ENCODE results near the gene LYRM1. TPM values are rescaled to one million over a fixed set of nuclear protein-coding genes. Genes with fewer than 3 reads are reported as not detected.
A peak's percentile ranks its signal among the peaks of the same experiment; 100 is the strongest.
"Not testable (repeated sequence)": the region's sequence is repeated elsewhere in the genome, so short reads cannot be mapped to it uniquely, and the experiment has no call there.

Gene LYRM1
- polyA plus RNA-seq, 4 donors: 48.2 to 54.8 (median 50.4) TPM

DNA sequence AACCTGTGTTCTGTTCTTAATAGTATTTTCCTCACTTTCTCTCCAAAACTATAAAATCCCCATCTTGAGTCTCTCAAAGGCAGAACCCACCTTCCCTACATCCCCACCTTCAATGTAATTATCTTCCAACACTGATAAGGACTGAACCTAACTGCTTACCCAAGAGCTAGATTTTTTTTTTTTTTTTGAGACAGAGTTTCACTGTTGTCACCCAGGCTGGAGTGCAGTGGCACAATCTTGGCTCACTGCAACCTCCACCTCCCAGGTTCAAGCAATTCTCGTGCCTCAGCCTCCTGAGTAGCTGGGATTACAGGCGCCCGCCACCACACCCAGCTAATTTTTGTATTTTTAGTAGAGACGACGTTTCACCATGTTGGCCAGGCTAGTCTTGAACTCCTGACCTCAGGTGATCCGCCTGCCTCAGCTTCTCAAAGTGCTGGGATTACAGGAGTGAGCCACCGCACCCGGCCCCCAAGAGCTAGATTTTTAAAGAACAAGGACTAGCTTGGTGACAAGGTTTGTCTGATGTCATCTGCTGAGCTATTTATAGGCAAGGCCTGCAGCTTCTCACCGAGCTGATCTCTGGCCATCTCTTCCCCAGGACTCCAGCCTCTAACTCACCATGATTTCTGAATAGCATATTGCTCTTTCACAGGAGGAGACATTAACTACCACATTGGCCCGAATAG is 29.2 kb downstream of the LYRM1 start:
- DNase-seq (ENCODE audit: low read depth in 4 of 4, low spot score in 3 of 4): not testable (repeated sequence)

DNA sequence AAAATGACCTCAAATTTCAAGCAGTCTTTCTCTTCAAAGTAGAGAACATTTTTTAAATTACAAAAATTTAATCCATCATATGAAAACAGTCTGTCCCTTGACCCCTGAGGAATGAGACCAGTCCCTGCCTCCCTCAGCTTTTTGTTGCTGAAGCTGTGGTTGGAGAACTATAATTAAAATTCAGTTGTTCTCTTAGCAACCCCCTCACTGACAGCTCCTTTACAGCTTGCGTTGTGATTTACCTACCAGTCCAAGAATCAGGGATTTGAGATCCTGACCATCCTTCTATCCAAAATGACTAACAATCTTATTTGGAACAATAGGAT is 29.8 kb downstream of the LYRM1 start:
- DNase-seq (ENCODE audit: low read depth in 4 of 4, low spot score in 3 of 4): no peak

DNA sequence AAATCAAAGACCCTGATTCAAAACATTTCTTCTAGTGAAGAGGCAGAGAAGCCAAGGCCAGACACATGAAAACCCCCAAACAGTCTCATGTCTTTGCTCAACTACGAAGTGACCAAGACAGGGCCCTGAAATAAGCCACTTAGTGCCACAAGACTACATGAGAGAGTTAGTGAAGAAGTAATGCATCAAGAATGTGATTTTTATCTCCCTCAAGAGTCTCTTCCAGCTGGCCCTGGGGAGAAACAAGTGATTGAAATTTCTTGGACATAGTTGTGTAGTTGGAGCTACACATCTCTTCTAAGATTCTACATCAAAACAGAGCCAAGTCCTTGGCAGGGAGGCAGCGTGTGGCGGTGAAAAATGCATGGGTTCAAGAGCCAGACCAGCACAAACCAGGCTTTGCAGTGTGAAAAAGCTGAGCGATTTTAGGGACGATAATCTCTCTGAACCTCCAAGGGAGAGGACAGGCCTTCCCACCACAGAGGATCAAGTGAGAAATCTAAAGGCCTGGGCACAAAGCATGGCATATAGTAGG is 30.6 kb downstream of the LYRM1 start:
- no peak for DNase-seq (ENCODE audit: low read depth in 4 of 4, low spot score in 3 of 4)

DNA sequence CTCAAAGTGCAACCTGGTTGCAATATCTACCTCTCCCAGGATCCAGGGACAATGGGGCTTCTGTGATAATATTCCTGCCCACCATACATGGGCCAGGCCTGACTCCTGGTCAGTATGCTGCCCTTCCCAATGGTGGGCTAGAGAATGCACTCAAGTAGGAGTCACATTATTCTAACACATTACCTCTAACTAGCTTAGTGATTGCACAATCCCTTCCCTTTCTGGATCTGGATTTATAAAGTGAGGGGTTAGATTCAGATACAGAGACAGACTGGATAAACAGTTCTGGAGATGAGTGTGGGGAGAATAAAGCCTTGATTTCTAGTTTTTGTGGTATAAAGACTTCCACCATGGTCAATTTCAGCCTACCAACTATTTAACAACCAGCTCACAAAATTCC is 33.0 kb downstream of the LYRM1 start:
- DNase-seq (ENCODE audit: low read depth in 4 of 4, low spot score in 3 of 4): no peak

DNA sequence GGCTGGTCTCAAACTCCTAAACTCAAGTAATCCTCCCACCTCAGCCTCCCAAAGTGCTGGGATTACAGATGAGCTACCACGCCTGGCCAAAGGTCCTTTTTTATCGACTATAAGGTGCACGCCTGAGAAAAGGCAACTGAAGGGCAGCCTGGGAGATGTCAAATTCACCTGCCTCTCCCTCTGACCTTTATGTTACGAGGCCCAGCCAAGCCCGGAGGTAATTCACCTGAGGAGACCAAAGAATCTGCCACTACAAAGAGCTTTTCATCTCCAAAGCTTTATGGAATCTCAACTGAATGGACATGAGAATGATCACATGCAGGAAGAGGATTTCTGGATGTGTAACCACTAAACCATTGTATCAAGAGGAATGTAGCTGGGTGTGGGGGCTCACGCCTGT is 37.2 kb downstream of the LYRM1 start:
- no peak for DNase-seq (ENCODE audit: low read depth in 4 of 4, low spot score in 3 of 4)

DNA sequence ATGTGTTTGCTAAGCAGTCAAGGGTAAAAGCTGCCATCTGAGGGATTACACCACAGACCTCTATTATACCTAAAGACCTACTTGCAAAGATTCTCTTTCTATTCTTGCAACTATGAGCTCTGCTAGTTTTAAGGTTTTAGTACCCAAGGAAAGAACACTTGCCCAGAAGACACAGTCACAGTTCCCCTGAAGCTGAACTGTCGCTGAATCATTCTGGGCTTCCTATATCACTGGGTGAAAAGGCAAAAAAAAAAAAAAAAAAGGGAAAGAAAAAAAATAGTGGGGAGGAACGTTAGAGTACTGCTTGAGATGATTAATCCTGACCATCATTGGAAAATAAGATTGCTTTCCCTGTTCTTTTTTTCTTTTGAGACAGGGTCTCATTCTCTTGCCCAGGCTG is 37.9 kb downstream of the LYRM1 start:
- no peak for DNase-seq (ENCODE audit: low read depth in 4 of 4, low spot score in 3 of 4)

DNA sequence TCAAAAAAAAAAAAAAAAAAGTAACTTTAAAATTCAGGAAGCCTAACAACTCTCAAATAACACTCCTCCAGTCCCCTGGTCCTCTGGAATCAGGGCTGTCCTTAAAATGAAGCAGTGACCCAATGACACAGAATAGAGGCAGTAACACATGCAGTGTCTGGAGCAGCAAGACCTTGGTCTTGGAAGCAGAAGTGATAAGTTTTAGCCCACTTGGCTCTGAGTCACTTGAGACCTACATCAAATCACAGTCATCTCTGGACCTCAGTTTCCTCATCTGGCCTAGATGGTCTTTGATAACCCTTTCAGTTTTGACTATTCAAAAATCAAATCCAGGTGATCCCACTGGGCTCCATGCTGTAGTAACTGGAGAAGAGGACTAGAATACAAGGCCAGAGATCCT is 39.0 kb downstream of the LYRM1 start:
- DNase-seq (ENCODE audit: low read depth in 4 of 4, low spot score in 3 of 4): no peak

DNA sequence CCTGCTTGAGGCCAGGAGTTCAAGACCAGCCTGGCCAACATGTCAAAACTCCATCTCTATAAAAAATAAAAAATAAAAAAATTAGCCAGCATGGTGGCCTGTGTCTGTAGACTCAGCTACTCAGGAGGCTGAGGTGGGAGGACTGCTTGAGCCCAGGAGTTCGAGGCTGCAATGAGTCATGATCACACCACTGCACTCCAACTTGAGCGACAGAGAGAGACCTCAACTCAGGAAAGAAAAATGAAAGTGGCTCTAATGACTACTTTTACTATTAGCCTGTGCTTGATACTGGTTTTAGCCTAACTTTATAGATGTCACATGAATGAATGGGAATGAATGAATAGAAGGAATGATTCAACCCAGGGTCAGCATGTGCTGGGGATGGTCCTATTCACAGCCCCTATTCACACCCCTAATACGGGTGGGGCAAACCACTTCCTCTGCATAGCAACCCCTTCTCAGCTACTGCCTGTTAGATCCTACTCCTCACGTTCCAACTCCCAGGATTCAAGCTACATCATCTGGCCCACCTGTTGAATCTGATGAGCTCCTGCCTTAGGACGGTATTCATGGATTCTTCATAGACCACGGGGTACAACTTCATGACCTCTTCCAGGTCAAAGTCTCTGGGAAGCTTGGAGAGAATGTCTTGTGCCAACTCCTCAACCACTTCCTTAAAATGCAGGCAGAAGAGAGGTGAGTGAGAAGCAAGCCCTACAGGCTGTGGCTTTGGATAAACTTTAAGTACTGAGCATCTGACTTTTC is 40.5 kb downstream of the LYRM1 start:
- DNase-seq (ENCODE audit: low read depth in 4 of 4, low spot score in 3 of 4): no peak

DNA sequence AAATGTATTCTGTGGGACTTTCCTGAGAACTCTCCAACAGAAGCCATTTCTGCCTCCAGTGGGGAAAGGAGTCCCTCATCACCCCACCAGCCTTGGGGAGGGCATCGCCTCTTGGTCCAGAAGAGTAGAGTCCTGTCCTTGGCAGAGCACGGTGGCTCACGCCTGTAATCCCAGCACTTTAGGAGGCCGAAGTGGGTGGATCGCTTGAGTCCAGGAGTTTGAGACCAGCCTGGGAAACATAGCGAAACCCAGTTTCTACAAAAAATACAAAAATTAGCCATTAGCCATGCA is 41.0 kb downstream of the LYRM1 start:
- DNase-seq (ENCODE audit: low read depth in 4 of 4, low spot score in 3 of 4): no peak

DNA sequence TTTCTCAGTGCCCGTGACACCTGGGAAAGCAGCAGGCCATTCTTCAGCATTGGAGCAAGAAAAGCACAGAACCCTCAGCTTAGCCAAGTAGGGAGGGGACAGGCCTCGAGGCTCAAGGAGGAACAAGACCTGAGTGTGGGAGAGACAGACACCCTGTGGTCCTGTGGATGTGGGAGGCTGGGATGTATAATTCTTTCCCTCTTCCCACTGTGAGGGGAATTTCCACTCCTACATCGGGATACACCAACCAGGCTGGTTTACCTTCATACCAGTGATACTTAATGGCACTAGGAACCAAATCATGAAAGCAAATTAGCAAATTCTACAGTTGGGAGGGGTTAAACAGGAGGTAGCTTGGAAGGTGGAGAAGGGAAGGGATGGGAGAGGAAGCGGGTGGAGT is 41.7 kb downstream of the LYRM1 start:
- DNase-seq (ENCODE audit: low read depth in 4 of 4, low spot score in 3 of 4): no peak

DNA sequence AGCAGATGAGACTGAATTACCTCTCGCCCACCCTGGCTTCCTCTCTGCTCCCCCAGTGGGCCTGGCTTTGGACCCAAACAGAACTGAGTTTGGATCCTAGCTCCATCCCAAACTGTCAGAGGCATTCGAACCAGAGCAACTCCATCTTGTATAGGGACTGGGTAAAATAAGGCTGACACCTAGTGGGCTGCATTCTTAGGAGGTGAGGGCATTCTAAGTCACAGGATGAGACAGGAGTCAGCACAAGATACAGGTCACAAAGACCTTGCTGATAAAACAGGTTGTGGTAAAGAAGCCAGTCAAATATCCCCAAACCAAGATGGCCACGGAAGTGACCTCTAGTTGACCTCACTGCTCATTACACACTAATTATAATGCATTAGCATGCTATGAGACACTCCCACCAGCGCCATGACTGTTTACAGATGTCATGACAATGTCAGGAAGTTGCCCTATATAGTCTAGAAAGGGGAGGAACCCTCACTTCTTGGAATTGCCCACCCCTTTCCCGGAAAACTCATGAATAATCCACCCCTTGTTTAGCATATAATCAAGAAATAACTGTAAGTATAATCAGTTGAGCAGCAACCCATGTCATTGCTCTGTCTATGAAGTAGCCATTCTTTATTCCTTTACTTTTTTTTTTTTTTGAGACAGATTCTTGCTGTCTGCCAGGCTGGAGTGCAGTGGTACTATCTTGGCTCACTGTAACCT is 44.4 kb downstream of the LYRM1 start:
- no peak for DNase-seq (ENCODE audit: low read depth in 4 of 4, low spot score in 3 of 4)

DNA sequence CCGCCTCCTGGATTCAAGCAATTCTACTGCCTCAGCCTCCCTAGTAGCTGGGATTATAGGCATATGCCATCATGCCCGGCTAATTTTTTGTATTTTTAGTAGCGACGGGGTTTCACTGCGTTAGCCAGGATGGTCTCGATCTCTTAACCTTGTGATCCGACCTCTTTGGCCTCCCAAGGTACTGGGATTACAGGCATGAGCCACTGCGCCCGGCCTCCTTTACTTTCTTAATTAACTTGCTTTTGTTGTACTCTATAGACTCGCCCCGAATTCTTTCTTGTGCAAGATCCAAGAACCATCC is 45.0 kb downstream of the LYRM1 start:
- not testable (repeated sequence) for DNase-seq (ENCODE audit: low read depth in 4 of 4, low spot score in 3 of 4)

DNA sequence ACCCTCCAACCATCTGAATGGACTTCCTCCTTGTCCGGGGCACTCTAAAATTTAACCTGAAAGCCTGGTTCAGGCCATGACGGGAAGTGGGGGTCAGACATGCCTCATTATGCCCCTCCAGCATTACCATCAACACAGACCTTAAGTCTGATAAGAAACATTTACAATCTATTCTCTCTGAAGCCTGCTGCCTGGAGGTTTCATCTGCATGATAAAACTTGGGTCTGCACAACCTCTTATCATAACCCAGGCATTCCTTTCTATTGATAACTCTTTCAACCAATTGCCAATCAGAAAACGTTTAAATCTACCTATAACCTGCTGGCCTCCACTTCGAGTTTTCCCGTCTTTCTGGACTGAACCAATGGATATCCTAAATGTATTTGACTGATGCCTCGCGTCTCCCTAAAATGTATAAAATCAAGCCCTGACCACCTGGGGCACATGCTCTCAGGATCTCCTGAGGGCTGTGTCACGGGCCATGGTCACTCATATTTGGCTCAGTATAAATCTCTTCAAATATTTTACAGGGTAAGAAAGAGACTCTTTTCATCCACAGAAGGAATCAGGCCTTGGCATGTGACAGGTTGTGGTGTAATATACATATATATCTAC is 45.6 kb downstream of the LYRM1 start:
- DNase-seq (ENCODE audit: low read depth in 4 of 4, low spot score in 3 of 4): no peak

DNA sequence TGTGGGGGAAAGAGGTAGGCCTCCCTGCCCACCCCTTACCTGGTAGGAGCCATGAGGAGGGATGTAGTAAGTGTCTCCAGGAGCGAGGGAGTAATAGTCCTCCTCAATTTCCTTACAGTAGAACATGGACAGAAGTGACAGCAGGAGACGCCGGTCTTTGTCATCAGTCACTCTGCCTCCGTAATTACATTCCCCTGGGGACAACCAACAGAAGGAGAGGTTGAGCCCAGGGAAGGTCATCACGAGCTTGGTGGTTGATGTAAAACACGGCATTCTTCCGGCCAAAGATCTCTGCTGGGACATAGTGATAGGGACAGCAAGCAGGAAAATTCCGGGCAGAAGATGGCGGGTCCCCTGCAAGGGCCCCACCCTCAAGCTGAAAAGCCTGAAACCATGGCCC is 47.9 kb downstream of the LYRM1 start:
- DNase-seq (ENCODE audit: low read depth in 4 of 4, low spot score in 3 of 4): no peak

DNA sequence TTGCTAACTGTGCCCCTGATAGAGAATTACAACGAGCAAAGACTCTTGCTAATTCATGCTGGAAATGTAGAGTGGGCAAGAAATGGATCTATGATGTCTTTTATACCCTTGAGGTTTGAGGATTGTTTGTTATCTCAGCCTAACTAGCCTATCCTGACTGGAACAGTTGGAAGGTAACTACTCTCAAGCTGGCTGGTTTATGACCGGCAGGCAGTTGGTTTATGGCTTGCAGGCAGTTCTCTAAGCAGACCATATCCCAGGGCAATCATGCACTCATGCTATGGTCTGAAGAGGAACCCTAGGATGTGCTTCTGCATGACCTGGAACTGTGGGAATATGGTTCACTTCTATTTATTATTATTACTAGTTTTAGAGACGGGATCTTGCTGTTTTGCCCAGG is 49.1 kb downstream of the LYRM1 start:
- DNase-seq (ENCODE audit: low read depth in 4 of 4, low spot score in 3 of 4): no peak

DNA sequence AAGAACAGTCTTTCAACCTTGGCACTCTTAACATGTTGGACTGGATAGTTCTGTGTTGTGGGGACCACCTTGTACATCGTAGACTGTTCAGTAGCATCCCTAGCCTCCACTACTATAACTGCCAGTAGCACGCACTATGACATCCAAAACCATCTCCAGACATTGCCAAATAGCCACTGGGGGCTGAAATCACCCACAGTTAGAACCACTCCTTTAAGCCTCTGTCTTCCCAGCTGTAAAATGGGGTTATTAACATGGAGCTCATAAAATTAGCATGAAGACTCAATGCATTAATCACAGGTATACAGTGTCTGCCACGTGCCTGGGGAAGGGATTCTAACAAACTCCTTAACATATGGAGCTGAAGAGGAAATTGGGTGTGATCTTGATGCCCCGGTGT is 49.7 kb downstream of the LYRM1 start:
- no peak for DNase-seq (ENCODE audit: low read depth in 4 of 4, low spot score in 3 of 4)

DNA sequence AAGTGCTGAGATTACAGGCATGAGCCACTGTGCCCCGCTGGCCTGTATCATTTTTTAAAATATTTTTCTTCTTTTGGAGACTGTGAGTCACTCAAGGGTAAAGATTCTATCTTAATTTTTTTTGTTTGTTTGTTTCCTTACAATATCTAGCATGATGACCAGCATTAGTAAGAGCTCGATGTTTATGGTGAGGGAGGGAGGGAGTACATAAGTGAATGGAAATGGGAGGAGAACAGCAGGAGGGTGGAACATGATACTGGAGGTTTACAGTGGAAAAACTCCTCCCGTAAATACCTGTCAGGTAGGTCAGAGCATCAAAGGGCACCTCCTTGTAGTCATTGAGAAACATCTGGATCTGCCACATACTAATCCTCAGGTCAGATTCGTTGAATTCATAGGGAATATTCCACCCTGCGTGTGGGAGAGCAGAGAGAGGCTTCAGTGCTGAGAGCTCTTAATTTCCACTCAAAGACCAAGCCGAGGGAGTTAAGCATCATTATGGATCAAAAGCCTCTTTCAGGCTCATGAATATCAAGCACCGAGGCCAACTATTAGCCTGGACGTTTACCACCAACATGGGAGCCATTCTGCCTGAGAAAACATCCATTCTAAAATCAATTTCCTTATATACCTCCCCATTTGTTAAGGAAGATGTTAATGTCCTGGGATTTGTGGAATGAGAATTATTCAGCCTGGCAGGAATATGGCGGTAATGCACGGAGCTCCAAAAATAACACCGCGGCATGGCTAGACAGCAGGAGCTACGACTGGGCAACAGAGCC is 51.8 kb downstream of the LYRM1 start:
- DNase-seq (ENCODE audit: low read depth in 4 of 4, low spot score in 3 of 4): no peak

DNA sequence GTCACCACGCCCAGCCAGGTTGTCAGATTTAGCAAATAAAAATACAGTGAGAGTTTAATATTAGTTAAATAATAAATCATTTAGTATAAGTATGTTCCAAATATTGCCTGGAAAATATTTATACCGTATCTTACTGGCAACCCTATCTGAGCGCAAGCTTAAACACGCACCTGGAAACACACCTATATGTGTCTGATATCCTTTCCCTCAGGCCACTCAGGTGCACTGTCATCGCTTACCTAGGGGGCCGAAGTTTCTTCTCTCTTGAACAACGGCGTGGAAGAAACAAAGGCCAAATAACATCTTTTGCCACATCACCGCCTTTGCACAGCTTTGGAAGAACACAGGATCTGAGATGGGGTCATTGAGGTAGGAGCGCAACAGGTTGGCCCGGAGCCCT is 54.0 kb downstream of the LYRM1 start:
- no peak for DNase-seq (ENCODE audit: low read depth in 4 of 4, low spot score in 3 of 4)

DNA sequence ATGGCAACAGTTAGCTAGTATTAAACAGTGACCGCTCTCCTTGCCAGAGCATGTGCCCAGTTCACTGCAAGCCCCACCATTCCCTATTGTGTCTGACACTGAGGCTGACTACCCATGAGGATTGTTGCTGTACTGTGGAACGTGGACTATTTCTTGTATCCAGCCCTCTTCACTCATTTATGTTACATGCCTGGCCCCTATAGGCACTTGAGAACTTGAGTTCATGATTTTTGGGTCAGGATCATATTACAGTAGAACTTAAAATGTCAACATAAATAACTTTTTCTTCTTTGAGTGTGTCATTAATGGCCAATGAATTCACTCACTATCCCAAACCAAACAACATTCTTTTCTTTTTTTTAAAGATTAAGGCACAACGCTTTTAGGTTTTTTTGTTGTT is 55.7 kb downstream of the LYRM1 start:
- peak in 3 of 4 donors; percentile 30 to 52 (median 49) for DNase-seq (ENCODE audit: low read depth in 4 of 4, low spot score in 3 of 4)

DNA sequence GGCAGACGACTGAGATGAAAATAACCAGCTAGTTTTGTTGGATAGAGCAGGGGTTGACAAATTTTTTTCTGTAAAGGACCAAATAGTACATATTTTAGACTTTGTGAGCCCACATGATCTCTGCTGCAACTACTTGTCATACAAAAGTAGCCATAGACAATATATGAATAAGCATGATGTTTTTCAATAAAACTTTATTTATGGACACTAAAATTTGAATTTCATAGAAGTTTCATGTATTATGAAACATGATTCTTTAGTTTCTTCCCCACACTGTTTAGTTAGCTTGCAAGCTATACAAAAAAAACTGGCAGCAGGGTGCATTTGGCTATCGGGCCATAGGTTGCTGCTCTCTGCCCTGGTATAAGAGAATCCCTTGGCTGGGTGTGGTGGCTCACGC is 56.6 kb downstream of the LYRM1 start:
- DNase-seq (ENCODE audit: low read depth in 4 of 4, low spot score in 3 of 4): no peak

DNA sequence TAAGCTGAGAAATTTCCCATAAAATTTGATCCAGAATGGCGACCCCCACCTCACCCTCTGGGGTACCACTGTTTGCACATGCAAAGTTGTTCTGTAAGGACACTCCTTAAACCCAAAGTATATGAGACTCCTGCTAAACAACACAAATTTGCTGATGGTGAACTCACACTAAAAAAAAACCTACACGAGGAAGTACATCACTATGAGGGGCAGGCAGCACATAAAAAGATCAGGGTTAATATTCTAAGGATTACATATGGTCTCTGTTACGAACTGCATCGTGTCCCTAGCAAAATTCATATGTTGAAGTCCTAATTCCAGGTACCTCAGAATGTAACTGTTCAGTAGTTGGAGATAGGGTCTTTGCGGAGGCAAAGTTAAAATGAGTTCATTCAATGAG is 60.3 kb downstream of the LYRM1 start:
- no peak for DNase-seq (ENCODE audit: low read depth in 4 of 4, low spot score in 3 of 4)

All from right renal pelvis (tissue), 4 donors.